GM21786 (cell line): ENCODE measurements around the gene MLLT1.
A peak's percentile ranks its signal among the peaks of the same experiment; 100 is the strongest.
"Not testable (repeated sequence)": the region's sequence is repeated elsewhere in the genome, so short reads cannot be mapped to it uniquely, and the experiment has no call there.

ENCODE experiments used
- ATAC-seq: cut with Tn5 transposase; IDR thresholded peaks from one replicate; pipeline ENCODE4 v1.9.1; 2021; ENCODE audit not compliant: unreplicated experiment

The MLLT1 gene

GRCh38 chr19:6279931-6280591 lies at the start of gene MLLT1:
Gene MLLT1, minus strand, starts transcription at chr19:6279975. Its CDS starts 191 bp downstream, at chr19:6279784.
- peak; percentile 83 for ATAC-seq

GRCh38 chr19:6326815-6327214 lies 47.0 kb upstream of the MLLT1 start:
- no peak for ATAC-seq

DNA sequence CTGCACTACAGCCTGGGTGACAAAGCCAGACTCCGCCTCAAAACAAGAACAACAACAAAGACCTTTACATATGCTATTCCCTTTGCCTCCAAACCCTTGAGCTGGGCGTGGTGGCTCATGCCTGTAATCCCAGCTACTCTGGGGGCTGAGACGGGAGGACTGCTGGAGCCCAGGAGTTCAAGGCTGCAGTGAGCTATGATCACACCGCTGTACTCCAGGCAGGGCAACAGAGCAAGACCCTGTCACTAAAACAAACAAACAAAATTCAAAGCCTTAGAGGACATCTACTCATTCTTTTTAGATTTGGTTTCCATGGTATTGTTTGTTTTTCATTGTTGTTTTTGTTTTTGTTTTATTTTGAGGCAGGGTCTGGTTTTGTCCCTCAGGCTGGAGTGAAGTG lies 45.8 kb upstream of the MLLT1 start:
- no peak for ATAC-seq

DNA sequence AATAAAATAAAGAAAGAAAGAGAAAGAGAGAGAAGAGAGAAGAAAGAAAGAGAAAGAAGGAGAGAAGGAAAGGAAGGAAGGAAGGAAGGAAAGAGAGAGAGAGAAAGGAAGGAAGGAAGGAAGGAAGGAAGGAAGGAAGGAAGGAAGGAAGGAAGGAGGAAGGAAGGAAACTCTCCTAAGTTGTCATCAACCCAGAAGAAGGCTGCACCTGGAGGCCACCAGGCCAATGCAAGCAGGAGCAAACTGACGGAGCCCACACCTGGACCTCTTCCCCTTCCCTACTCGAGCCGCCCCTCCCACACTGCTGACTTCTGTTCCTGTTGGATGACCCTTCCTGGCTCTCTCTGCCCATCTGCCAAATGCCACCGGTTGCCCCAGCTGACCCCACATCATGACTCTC lies 45.0 kb upstream of the MLLT1 start:
- ATAC-seq = no peak

GRCh38 chr19:6322284-6322683 lies 42.5 kb upstream of the MLLT1 start:
- ATAC-seq = no peak

DNA sequence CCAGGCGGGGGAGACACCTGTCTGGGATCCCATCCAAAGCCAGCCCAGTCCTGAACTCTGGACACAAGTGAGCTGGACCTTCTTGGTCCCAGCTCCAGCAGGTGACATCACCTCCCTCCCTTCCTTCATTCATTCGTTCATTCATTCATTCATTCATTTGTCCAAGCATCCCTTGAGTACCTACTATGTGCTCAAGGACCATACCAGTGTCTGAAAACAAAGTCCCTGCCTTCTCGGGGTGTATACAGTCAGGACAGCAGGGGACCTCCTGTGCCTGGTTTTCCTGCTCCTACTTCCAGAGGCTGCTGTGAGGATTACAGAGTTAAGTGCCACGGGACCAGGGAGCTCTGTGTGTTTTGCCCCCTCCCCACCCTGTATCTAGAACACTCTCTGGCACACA lies 39.6 kb upstream of the MLLT1 start:
- ATAC-seq = no peak

DNA sequence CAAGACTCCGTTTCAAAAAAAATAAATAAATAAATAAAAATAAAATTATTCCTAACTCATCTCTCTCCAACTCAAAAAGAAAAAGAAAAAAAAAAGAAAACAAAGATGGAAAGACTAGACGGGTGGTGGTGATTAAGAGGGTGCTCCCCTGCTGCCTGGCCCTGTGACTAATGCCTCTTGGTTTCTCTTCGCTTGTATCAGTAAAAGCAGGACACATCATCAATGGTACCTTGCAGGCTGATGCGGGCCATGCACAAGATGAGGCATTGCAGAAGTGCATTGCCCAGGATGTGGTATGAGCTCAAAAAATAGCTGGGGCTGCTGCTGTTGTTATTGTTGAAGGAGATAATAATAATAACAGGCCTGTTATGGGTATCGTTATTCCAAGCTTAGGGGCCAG lies 39.0 kb upstream of the MLLT1 start:
- no peak for ATAC-seq

DNA sequence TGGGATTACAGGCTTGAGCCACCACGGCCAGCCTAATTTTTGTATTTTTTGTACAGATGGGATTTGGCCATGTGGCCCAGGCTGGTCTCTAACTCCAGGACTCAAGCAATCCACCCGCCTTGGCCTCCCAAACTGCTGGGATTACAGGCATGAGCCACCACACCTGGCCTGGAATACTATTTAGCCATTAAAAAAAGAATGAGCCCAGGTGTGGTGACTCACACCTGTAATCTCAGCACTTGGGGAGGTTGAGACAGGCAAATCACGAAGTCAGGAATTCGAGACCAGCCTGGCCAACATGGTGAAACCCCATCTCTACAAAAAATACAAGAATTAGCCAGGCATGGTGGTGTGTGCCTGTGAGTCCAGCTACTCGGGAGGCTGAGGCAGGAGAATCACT lies 35.9 kb upstream of the MLLT1 start:
- not testable (repeated sequence) for ATAC-seq

- ATAC-seq = no peak
Measured at GRCh38 chr19:6313398-6313969, 33.7 kb upstream of the MLLT1 start.

DNA sequence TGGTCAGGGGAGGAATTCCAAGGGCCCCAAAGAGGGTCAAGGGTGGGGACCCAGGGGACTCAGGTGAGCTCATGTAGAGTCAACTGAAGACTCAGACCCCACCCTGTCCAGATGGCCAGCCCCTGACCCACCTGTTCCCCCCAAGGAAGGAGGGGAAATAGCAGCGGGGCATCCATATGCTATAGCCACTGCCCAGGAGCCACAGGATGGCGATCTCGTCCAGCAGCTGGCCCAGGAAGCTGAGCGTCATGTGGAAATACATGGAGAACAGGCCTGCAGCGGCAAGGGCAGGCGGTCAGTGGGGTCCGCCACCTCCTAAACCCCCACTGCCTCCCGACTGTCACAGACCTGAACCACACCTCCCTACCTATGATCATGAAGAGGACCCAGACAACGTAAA lies 32.2 kb upstream of the MLLT1 start:
- ATAC-seq = no peak

DNA sequence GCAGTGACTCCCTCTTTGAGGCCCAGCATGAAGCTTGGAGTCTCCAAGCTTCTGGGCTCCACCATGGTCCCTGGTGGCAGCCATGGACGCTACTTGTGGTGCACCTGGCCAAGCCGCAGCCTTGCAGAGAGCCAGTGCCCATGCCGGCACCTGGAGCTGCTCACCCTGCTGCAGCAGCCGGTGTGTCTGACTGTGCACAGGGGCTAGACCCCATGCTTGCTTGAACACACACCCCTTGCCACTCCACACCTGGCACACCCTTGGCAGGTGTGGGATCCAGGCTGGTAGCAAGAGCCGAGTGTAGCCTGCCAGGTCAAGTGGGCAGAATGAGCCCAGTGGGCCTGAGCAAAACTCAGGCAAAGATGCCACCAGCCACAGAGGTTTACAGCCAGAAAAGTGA lies 18.6 kb upstream of the MLLT1 start:
- ATAC-seq = no peak

DNA sequence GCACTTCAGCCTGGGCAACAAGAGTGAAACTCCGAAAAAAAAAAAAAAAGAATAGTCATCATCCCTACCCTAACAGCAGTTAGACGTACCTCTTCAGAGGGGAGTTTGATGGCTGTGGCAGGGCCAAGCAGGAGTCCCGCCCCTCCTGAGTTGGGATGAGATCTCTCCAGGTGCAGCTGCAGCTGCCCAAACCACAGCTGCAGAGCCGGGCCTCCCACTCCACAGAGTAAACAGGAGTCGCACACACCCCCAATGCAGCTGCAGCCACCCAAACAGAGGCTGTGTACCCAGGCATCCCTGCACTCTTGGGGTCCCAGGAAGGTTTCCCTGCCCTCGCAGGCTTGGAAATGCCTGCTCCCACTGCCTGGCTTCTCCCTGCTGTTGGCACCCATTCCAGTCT lies 17.4 kb upstream of the MLLT1 start:
- ATAC-seq = no peak

DNA sequence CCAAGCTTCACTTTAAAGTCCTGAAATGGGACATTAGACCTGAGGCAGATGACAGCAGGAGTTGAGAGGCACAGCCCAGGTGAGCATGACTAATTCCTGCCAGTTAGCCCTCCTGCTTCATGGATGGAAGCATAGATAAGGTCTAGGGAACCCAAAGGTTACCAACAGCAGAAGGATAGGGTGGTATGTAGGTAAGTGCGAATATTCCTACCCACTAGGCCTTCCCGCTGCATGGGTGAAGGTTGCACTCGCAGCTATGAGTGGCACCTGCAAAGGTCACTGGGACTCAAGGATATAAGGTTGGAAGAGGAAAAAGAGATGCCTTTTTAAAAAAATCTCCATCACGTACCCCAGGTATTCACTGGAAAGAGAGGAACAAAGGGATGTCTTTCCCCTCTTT lies 12.2 kb upstream of the MLLT1 start:
- no peak for ATAC-seq

DNA sequence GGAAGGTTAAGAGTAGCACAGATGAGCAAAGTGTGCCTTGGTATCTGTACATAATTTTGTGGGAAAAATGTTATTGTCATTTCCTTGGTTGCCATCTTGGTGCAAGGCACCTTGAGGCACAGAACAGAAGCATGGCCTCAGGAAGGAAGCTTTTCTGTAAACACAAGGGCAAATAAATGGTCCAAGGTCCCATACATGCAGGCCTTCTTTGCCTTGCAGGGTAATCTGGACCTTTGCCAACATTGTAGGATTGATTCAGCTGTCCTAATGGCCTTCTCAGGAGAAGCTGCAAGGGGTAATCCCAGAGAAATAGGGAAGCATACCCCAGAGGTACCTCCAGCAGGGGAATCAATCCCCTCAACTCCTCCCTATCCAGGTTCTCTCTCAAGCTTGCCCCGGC lies 9.0 kb upstream of the MLLT1 start:
- no peak for ATAC-seq

DNA sequence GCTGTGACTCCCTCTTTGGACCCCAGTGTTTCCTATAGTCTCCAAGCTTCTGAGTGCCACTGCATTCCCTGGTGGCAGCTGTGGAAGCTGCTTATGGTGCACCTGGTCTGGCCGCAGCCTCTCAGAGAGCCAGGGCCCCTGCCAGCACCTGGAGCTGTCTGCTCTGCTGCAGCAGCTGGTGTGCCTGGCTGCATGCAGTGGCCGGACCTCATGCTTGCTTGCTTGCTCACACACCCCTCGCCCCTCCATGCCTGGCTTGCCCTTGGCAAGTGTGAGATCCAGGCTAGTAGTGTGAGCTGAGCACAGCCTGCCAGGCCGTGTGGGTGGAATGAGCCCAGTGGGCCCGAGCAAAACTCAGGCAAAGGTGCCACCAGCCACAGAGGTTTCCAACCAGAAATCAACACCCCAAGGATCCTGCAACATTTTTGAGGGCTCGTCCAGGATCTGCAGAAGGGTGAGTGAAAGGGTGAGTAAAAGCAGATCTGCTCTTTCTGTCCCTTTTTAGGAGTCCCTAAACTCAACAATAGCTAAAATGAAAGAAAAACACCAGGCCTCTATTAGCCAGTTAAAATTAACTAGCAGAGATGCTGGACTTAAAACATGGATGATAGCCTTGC lies 7.6 kb upstream of the MLLT1 start:
- ATAC-seq = no peak

DNA sequence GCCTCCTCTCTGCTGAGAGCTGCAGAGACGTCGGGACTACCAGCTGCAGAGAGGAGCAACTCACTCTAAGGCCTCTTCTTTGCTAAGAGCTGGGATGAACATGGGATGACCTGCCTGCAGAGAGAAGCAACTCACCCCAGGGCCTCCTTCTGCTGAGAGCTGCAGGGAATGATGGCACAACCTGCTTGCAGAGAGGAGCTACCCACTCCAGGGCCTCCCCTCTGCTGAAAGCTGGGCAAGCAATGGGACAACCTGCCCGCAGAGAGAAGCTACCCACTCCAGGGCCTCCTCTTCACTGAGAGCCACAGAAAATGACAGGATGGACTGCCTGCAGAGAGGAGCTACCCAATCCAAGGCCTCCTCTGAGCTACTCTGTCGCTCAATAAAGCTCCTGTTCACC lies 6.9 kb upstream of the MLLT1 start:
- ATAC-seq = no peak

DNA sequence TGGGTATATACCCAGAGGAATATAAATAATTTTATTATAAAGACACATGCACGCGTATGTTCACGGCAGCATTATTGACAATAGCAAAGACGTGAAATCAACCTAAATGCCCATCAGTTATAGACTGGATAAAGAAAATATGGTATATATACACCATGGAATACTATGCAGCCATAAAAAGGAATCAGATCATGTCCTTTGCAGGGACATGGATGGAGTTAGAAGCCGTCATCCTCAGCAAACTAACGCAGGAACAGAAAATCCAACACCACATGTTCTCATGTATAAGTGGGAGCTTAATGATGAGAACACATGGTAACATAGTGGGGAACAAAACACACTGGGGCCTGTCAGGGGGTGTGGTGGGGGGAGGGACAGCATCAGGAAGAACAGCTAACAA lies 2.6 kb upstream of the MLLT1 start:
- not testable (repeated sequence) for ATAC-seq

DNA sequence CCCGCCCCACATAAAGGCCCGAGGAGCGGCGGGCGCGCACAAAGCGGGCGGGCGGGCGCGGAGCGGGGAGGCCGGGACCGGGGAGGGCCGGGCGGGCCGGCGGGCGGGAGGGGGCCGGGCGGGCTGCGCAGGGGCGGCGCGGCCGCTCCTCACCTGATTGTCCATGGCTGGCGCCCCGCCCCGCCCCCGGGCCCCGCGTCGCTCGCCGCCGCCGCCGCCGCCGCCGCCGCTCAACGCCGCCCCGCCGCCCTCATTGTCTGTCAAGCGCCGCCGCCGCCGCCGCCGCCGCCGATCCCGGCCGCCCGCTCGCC lies 200 bp downstream of the MLLT1 start:
- peak; percentile 34 for ATAC-seq

GRCh38 chr19:6278740-6279619 lies 795 bp downstream of the MLLT1 start:
- ATAC-seq = no peak

- no peak for ATAC-seq
Measured at GRCh38 chr19:6278051-6278450, 1.7 kb downstream of the MLLT1 start.

DNA sequence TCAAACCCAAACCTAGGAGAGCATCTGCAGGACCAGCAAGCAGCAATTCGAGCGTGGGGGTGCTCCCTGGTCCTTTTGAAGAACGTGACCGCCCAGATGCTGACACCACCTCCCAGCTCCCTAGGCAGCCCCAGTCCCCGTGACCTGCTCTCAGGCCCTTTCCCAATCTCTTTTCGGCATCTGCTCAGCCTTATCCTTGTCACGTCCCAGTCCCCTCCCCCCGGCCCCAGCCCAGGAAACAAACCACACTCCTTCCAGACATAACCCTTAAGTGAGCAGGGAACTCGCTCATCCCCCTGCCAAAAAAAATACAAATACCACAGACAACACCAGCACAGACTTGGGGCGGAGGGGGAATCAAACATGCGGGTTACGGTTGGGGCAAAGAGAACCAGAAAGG lies 3.3 kb downstream of the MLLT1 start:
- ATAC-seq = no peak

DNA sequence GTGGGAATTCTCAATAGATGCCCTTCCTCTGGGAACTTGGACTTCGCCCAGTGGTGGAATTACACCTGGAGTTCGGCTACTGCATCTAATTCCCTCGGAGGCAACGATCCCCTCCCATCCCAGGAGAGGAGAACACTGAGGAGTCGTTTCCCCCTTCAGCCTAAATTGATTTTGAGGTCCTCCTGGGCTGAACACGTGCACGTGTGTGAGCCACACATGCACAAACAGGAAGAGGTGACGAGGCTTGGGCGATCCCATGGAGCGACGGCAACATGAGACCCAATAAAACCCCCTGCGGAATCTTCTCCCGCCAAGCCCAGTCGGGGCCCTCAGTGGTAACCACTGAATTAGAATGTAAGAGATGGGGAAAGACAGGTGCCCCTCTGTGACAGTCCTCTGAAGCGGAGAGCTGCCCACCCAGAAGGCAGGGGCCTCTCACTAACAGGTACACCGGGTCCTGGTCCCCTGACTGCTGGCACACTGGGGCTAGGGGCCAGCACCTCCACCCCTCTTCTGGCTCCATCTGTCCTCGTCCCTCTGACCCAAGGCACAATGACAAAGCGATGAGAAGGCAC lies 4.5 kb downstream of the MLLT1 start:
- no peak for ATAC-seq
